DOHH2 (cell line): ENCODE data around the gene EN2.

ENCODE experiments used
- H3F3A ChIP-seq: fragments of 200-600 bp; sonication (generic), shearing (Covaris generic); 2 replicates; pipeline ENCODE4 v1.6.0; 2016; ENCODE audit warnings: antibody characterized with exemption, mild to moderate bottlenecking; ENCODE audit not compliant: control insufficient read depth, insufficient read depth
- H3K27ac ChIP-seq: fragments of 200-600 bp; sonication (generic); 2 replicates; pipeline ENCODE4 v1.5.1; 2014; ENCODE audit warnings: low read depth, mild to moderate bottlenecking, low read length, moderate library complexity
- H3K27me3 ChIP-seq: fragments of 200-600 bp; sonication (generic); 2 replicates; pipeline ENCODE4 v1.6.1; 2014; ENCODE audit warnings: mild to moderate bottlenecking, low read length, mixed read lengths; ENCODE audit not compliant: control insufficient read depth
- H3K36me3 ChIP-seq: fragments of 200-600 bp; sonication (generic); 2 replicates; pipeline ENCODE4 v1.6.1; 2014; ENCODE audit warnings: mild to moderate bottlenecking, low read length, moderate library complexity, mixed read lengths; ENCODE audit not compliant: control insufficient read depth
- H3K4me1 ChIP-seq: fragments of 200-600 bp; sonication (generic); 2 replicates; pipeline ENCODE4 v1.6.1; 2014; ENCODE audit warnings: mild to moderate bottlenecking, low read length, mixed read lengths; ENCODE audit not compliant: control insufficient read depth
- H3K4me2 ChIP-seq: fragments of 200-600 bp; sonication (generic); 2 replicates; pipeline ENCODE4 v1.6.0; 2014; ENCODE audit warnings: mild to moderate bottlenecking, low read length, moderate library complexity
- H3K4me3 ChIP-seq: fragments of 200-600 bp; sonication (generic); 2 replicates; pipeline ENCODE4 v1.5.1; 2014; ENCODE audit warnings: mild to moderate bottlenecking, low read length, mixed read lengths
- H3K79me2 ChIP-seq: fragments of 200-600 bp; sonication (generic); 2 replicates; pipeline ENCODE4 v1.6.1; 2014; ENCODE audit warnings: mild to moderate bottlenecking, low read length, mixed read lengths; ENCODE audit not compliant: control insufficient read depth
- H3K9me2 ChIP-seq: fragments of 200-600 bp; sonication (generic); replicated peaks from 2 replicates; pipeline ENCODE4 v1.6.1; 2014; ENCODE audit warnings: mild to moderate bottlenecking, low read length, mixed read lengths; ENCODE audit not compliant: control insufficient read depth
- H3K9me3 ChIP-seq: fragments of 200-600 bp; sonication (generic); 2 replicates; pipeline ENCODE4 v1.6.1; 2014; ENCODE audit warnings: antibody characterized with exemption, low read length, mixed read lengths; ENCODE audit not compliant: control insufficient read depth, insufficient read depth
- H4K20me1 ChIP-seq: fragments of 200-600 bp; sonication (generic); 2 replicates; pipeline ENCODE4 v1.6.0; 2014; ENCODE audit warnings: low read depth, mild to moderate bottlenecking, antibody characterized with exemption, low read length, moderate library complexity; ENCODE audit not compliant: control insufficient read depth, insufficient read depth
- CTCF ChIP-seq: fragments of 200-600 bp; sonication (generic); IDR thresholded peaks from one replicate; pipeline ENCODE4 v1.5.1; 2014; ENCODE audit warnings: antibody characterized with exemption, mild to moderate bottlenecking, low read depth, low read length; ENCODE audit not compliant: poor library complexity, severe bottlenecking
- EZH2phosphoT487 ChIP-seq: fragments of 200-600 bp; sonication (generic); IDR thresholded peaks from 2 replicates; pipeline ENCODE4 v1.6.1; 2017; ENCODE audit warnings: borderline replicate concordance, mild to moderate bottlenecking, antibody characterized with exemption, low read length, moderate library complexity, mixed read lengths

Gene EN2

GRCh38 chr7:155490697-155491628, 33.0 kb downstream of the EN2 start:
- no peaks in the 10 kb centered on the region for H3F3A ChIP-seq
- H3K27me3 ChIP-seq = no peaks in the 10 kb centered on the region
- H3K36me3 ChIP-seq = no peaks in the 10 kb centered on the region
- no peaks in the 10 kb centered on the region for H3K9me3 ChIP-seq
- TF ChIP-seq CTCF (no peak), EZH2phosphoT487 (no peak)
- peak overlapping the region; percentile 33 for H3K27ac ChIP-seq
- H3K9me2 ChIP-seq = no peaks in the 10 kb centered on the region
- no peaks in the 10 kb centered on the region for H4K20me1 ChIP-seq
- peak overlapping the region; percentile 72 for H3K4me3 ChIP-seq
- H3K4me2 ChIP-seq = peak overlapping the region; percentile 88
- H3K4me1 ChIP-seq = peaks cover 32% of the 10 kb centered on the region
- H3K79me2 ChIP-seq = no peaks in the 10 kb centered on the region

DNA sequence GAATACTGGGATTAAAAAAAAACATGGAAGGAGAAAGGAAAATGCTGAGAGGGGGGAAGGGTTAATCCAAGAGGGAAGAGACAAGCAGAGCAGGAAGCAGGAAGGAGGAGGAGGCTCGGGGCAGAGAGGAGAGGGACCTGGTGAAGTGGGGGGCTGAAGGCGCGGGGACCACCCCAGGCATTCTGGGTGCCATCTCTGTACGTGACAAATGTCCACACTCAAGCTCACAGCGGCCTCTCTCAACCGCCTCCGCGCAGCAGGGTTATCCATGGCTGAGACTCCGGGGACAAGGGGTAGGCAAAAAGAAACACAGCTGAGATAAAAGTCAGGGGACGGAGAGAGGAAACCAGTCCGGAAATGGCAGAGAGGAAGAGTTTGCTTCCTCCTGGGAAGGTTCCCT, 33.9 kb downstream of the EN2 start:
- Histone ChIP-seq H3K9me3 (no peaks in the 10 kb centered on the region), H4K20me1 (no peaks in the 10 kb centered on the region), H3K4me2 (no peak overlapping the region; the same call in 1 of the 2 replicates), H3K36me3 (no peaks in the 10 kb centered on the region), H3F3A (no peaks in the 10 kb centered on the region), H3K27ac (no peak overlapping the region), H3K4me1 (peaks cover 32% of the 10 kb centered on the region), H3K9me2 (no peaks in the 10 kb centered on the region), H3K79me2 (no peaks in the 10 kb centered on the region), H3K27me3 (no peaks in the 10 kb centered on the region), H3K4me3 (no peak overlapping the region; the same call in 1 of the 2 replicates)
- TF ChIP-seq CTCF (no peak), EZH2phosphoT487 (no peak)

GRCh38 chr7:155493744-155494538, 36.0 kb downstream of the EN2 start:
- Histone ChIP-seq H3K9me3 (no peaks in the 10 kb centered on the region), H3K36me3 (no peaks in the 10 kb centered on the region), H3K79me2 (no peaks in the 10 kb centered on the region), H4K20me1 (no peaks in the 10 kb centered on the region), H3K4me2 (no peak overlapping the region), H3K9me2 (no peaks in the 10 kb centered on the region), H3K4me1 (peaks cover 27% of the 10 kb centered on the region), H3K27me3 (peaks cover 6% of the 10 kb centered on the region; the same call in 1 of the 2 replicates), H3F3A (no peaks in the 10 kb centered on the region), H3K4me3 (no peak overlapping the region), H3K27ac (no peak overlapping the region)
- no peak for TF ChIP-seq EZH2phosphoT487
- no peak for TF ChIP-seq CTCF
